Epidermal melanocyte (primary cell): ENCODE results near the gene RETREG2.
A peak's percentile ranks its signal among the peaks of the same experiment; 100 is the strongest.
"Not testable (repeated sequence)": the region's sequence is repeated elsewhere in the genome, so short reads cannot be mapped to it uniquely, and the experiment has no call there.

Experiments
- DNase-seq: peaks from one replicate; pipeline ENCODE4 v3.0.0; 2011; ENCODE audit warnings: low spot score; ENCODE audit not compliant: insufficient read length

Gene RETREG2

GRCh38 chr2:219186754-219187456 lies 8.8 kb downstream of the RETREG2 start:
- DNase-seq: no peak

DNA sequence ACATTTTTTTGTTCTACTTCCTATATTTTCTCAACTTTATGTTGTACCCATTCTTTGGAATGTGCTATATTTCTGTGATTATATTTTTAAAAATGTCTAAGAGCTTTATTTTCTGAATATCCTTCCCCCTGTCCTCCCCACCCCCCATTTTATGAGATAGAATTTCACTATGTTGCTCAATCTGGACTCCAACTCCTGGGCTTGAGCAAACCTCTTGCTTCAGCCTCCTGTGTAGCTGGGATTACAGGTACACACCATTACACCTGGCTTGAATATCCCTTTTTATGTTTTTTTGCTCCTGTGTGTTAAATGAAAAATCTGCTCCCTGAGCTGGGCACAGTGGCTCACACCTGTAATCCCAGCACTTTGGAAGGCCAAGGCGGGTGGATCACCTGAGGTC lies 19.3 kb downstream of the RETREG2 start:
- no peak for DNase-seq

- no peak for DNase-seq
These were observed 20.9 kb downstream of the RETREG2 start for GRCh38 chr2:219198974-219199373.

- DNase-seq: no peak
These were observed 21.6 kb downstream of the RETREG2 start for GRCh38 chr2:219199470-219200211.

- not testable (repeated sequence) for DNase-seq
These were observed 22.6 kb downstream of the RETREG2 start for GRCh38 chr2:219200502-219201326.

- DNase-seq: not testable (repeated sequence)
These were observed 23.3 kb downstream of the RETREG2 start for GRCh38 chr2:219201331-219201730.

GRCh38 chr2:219204425-219205164 lies 26.5 kb downstream of the RETREG2 start:
- no peak for DNase-seq

- no peak for DNase-seq
These were observed 27.1 kb downstream of the RETREG2 start for GRCh38 chr2:219205165-219205538.

DNA sequence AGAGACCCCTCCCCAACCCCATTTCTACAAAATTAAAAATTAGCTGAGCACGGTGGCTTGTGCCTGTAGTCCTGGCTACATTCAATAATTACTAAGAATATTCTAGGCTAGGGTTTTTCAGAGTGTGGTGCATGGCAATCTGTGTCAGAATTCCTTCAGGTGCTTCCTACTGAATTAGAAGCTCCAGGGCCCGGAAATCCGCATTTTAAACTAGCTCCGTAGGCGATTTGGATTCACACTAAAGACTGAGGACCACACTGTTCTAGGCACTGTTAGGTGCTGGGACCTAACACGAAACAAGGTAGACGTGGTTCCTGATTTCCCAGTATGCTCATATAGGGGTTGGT lies 27.9 kb downstream of the RETREG2 start:
- DNase-seq: no peak

GRCh38 chr2:219206328-219207133 lies 28.5 kb downstream of the RETREG2 start, which contains the start of gene ZFAND2B:
TSS of gene ZFAND2B (plus strand) at chr2:219206782. CDS start at chr2:219206988, 206 bp downstream.
- peak; percentile 94 for DNase-seq

- no peak for DNase-seq
These were observed 29.2 kb downstream of the RETREG2 start for GRCh38 chr2:219207134-219207883.

DNA sequence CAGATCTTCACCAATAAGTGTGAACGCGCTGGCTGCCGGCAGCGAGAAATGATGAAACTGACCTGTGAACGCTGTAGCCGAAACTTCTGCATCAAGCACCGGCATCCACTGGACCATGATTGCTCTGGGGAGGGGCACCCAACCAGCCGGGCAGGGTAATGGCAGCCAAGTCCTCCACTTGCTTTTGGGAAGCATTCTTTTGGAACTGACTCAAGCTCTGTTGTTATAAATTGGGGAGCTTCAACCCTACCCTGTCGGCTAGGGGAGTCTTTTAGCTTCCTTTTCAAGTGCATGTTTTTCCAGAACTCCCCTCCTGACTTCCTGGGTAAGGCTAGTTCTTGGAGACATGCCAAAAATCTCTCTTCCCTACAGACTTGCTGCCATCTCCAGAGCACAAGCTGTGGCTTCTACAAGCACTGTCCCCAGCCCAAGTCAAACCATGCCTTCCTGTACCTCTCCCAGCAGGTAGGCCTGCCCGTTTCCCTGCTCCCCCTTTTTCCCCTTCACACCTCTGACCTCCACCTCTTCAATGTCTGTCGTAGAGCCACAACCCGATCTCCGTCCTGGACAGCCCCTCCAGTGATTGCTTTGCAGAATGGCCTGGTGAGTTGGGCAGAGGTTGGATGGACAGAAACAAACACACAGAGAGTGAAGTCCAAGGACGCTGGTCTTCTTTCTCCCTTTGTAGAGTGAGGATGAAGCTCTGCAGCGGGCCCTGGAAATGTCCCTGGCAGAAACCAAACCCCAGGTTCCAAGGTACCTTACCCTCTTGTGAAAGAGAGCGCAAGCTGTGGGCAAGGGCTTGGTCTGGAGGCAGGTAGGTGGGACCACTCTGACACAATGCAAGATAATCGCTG lies 30.0 kb downstream of the RETREG2 start:
- DNase-seq: no peak

DNA sequence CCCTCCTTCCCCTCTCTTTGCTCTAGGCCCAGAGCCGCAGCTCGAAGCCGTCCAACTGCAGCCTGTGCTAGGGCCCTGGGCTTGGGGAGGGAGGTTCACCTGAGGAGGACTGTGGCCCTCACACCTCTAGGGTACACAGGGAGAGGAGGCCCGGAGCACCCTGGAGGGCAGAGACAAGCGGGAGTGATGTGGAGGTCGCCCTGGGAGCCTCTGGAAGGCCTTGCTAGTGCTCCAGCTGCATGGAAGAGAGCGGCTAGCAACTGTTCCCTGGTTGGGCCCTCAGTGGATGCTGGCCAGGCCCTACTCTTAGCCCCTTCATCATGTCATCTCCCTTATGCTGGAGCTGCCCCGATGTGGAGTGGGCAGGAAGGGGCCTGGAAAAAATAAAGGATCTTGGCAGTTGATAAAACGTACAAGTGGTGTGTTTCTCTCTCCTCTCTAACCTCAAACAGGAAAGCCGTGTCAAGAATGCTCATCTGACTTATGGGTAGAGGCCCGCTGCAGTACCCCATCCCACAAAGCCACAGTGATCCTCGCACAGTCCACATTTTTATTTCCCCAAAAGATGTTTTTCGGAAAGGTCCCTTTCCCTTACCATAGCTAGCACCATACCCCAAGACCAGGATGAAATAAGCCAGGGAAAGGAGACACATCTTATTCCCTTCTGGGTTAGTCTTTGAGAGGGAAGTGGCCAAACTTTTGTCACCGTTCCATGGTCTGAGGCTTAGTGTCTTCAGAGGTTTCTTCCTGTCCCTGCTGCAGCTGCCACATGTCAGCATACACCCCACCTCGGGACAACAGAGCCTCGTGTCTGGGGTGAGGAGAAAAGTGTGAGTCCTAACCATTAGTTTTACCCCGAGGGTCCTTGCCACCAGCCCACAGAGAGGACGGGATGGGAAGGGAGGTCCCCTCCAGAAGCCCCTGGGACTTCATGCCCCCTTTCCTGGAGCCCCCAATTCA lies 31.4 kb downstream of the RETREG2 start:
- no peak for DNase-seq

DNA sequence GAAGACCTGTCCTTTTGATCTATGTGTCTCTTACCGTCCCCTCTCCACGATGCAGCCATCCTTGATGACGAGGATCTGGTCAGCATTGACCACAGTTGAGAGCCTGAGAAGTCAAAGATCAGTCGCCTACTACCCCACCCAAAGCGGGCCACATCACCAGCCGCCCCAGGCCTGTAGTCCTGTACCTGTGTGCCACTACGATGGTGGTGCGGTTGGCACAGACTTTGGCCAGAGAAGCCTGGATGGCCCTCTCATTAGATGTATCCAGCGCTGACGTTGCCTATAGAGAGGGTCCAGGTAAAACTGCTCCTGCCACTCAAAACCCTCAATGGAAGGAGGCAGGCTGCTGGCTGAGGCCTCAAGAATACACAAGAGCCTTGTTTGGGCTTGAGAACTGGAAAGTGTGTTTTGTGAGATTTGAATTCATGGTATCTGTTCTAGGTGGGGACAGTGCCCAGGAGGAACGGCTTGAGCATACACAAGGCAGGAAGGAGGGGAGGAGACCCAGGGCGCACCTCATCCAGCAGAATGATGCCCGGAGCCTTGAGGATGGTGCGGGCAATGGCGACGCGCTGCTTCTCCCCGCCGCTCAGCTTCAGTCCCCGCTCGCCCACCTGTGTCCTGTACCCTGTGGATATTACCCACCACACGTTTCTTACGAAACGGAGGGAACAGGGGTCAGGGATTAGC lies 32.3 kb downstream of the RETREG2 start:
- no peak for DNase-seq

DNA sequence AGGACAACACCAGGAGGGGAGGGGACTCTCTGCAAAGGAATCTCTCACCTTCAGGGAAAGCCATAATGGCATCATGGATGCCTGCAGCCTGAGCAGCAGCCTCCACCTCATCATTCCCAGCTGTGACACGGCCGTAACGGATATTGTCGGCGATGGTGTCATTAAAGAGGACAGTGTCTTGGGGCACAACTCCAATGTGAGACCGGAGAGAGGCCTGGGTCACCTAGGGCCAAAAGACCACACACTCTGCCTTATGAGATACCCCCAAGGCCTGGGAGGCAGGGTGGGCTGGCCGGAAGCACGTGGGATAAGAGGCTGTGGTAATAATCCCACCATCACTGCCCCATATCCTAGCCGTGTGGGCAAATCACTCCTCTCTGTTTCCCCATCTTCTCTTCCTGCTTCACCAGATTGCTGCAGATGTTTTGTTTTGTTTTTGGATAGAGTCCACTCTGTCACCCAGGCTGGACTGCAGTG lies 32.8 kb downstream of the RETREG2 start:
- DNase-seq: no peak

GRCh38 chr2:219213026-219213415 lies 34.9 kb downstream of the RETREG2 start:
- DNase-seq: no peak

- DNase-seq: no peak
These were observed 35.5 kb downstream of the RETREG2 start for GRCh38 chr2:219213486-219214071.
